ENCODE results near the gene ATP5F1E.

Gene ATP5F1E

GRCh38 chr20:59032023-59032712, at the start of gene ATP5F1E:
ATP5F1E (minus strand) TSS chr20:59032335; CDS start chr20:59032251, 84 bp downstream.
- DNase-seq, result peak; percentile 98

- DNase-seq, result no peak
These were observed 48.9 kb upstream of the ATP5F1E start for GRCh38 chr20:59081036-59081435.

- DNase-seq, result no peak
These were observed 46.1 kb upstream of the ATP5F1E start for GRCh38 chr20:59078231-59078630.

- no peak for DNase-seq
These were observed 45.6 kb upstream of the ATP5F1E start for GRCh38 chr20:59077705-59078104.

GRCh38 chr20:59075934-59076508, 43.9 kb upstream of the ATP5F1E start:
- DNase-seq, result no peak

GRCh38 chr20:59074456-59074855, 42.3 kb upstream of the ATP5F1E start:
- no peak for DNase-seq

GRCh38 chr20:59073582-59073981, 41.4 kb upstream of the ATP5F1E start:
- no peak for DNase-seq

- no peak for DNase-seq
These were observed 39.1 kb upstream of the ATP5F1E start for GRCh38 chr20:59071216-59071615.

- DNase-seq, result no peak
These were observed 36.9 kb upstream of the ATP5F1E start for GRCh38 chr20:59069026-59069425.

- no peak for DNase-seq
These were observed 36.4 kb upstream of the ATP5F1E start for GRCh38 chr20:59068534-59068933.

GRCh38 chr20:59064214-59064722, 32.1 kb upstream of the ATP5F1E start:
- peak; percentile 99 for DNase-seq

- DNase-seq, result peak; percentile 60
These were observed 31.5 kb upstream of the ATP5F1E start for GRCh38 chr20:59063358-59064213.

- DNase-seq, result peak; percentile 19
These were observed 29.9 kb upstream of the ATP5F1E start for GRCh38 chr20:59062081-59062480.

- no peak for DNase-seq
These were observed 23.2 kb upstream of the ATP5F1E start for GRCh38 chr20:59055302-59055701.

- no peak for DNase-seq
These were observed 19.6 kb upstream of the ATP5F1E start for GRCh38 chr20:59051666-59052185.

- DNase-seq, result no peak
These were observed 18.3 kb upstream of the ATP5F1E start for GRCh38 chr20:59050437-59050836.

GRCh38 chr20:59048681-59049030, 16.5 kb upstream of the ATP5F1E start:
- DNase-seq, result no peak

GRCh38 chr20:59047938-59048680, 16.0 kb upstream of the ATP5F1E start:
- DNase-seq, result no peak

- no peak for DNase-seq
These were observed 14.7 kb upstream of the ATP5F1E start for GRCh38 chr20:59046862-59047261.

GRCh38 chr20:59044796-59045195, 12.7 kb upstream of the ATP5F1E start:
- DNase-seq, result no peak

- no peak for DNase-seq
These were observed 12.2 kb upstream of the ATP5F1E start for GRCh38 chr20:59044295-59044694.

GRCh38 chr20:59043698-59044097, 11.6 kb upstream of the ATP5F1E start:
- DNase-seq, result no peak
